ENCODE data around the gene CALCB. TPM values are rescaled to one million over a fixed set of nuclear protein-coding genes. Genes with fewer than 3 reads are reported as not detected.

The CALCB gene
- total RNA-seq, 1 donor from 2014 or later, result 0.18 TPM

- ATAC-seq (no peak), DNase-seq (ENCODE audit: low spot score) (no peak)
Measured at GRCh38 chr11:15117751-15118150, 44.4 kb downstream of the CALCB start.

GRCh38 chr11:15118431-15118830, 45.0 kb downstream of the CALCB start:
- ATAC-seq (no peak), DNase-seq (ENCODE audit: low spot score) (no peak)

GRCh38 chr11:15119352-15119751, 46.0 kb downstream of the CALCB start:
- DNase-seq (ENCODE audit: low spot score) (no peak), ATAC-seq (no peak)

DNA sequence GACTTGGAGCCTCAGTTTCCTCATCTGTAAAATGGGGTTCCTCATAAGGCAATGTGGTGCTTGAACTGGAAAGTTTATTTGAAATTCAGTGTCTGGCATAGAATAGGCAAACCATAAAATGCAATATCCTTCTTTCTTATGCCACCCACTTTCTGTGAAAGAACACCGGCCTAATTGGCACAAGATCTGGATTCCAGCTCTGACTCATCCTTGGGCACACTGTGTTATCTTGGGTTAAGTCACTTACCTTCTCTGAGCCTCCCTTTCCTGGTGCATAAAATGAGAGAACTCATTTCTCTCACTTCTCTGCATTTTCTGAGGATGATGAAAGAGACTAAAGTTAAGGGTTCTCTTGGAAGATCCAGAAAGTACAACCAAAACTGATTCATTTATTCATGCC, 46.4 kb downstream of the CALCB start:
- no peak for ATAC-seq

DNA sequence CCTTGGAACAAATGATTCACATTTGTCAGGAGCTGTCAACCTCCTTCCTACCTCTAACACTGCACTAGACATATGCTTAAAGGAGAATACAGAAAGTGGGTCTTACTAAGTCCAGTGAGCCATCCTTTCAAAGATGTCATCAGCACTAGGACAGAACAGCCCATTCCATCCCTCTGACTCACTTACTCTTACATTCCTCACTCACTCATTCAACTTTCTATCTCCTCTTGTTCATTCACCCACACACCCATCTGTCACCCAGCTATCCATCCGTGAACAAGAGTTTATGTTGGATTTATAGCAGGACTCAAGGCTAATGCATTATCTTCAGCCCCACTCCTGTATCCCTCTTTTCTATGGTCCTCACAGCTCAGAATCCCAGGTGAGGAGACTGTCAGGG, 50.5 kb downstream of the CALCB start:
- ATAC-seq (no peak), DNase-seq (ENCODE audit: low spot score) (no peak)

More for the DNA sequence above, 46.4 kb downstream of the CALCB start:
- DNase-seq (ENCODE audit: low spot score), result no peak

GRCh38 chr11:15124528-15124927, 51.1 kb downstream of the CALCB start:
- DNase-seq (ENCODE audit: low spot score) (no peak), ATAC-seq (no peak)

DNA sequence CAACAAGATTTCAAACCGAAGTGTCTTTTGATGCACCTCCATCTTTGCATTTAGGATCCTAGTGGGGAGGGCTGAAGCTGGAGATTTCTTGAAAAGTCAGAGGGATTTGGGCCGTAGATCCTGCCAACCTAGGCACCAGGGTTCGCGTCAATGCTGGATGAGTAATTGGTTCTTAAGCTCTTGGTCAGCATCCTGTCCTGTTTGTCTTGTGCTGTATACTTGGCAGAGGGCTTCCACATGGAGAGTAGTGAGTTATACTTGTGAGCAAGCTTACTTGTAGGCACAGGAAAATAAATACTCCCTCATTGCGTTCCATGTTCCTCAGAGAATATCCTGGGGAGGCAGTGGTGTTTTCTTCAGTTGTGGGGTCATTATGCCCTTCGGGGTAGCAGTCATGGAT, 53.9 kb downstream of the CALCB start:
- DNase-seq (ENCODE audit: low spot score), result no peak
- ATAC-seq, result no peak

Other genes starting within 250 kb of the CALCB start
- 6.6 TPM for gene CYP2R1, start 181.4 kb upstream of the CALCB start, total RNA-seq
- gene CALCA, start 101.2 kb upstream of the CALCB start, total RNA-seq, result 0.73 TPM
- 0.20 TPM for gene INSC, start 41.3 kb downstream of the CALCB start, total RNA-seq

Measured in left lobe of liver (tissue), 2 donors.